Colonic mucosa (tissue), 4 donors: ENCODE results near the gene RNF19B. TPM values are rescaled to one million over a fixed set of nuclear protein-coding genes. Genes with fewer than 3 reads are reported as not detected.
A peak's percentile ranks its signal among the peaks of the same experiment; 100 is the strongest.
"Not testable (repeated sequence)": the region's sequence is repeated elsewhere in the genome, so short reads cannot be mapped to it uniquely, and the experiment has no call there.

Experiments
- DNase-seq: peaks from one replicate; pipeline ENCODE4 v3.0.0-alpha.2; 2020
- H3K27ac ChIP-seq: fragments of 200-600 bp; one replicate; pipeline ENCODE4 v1.8.0; 2021
- H3K27me3 ChIP-seq: fragments of 200-600 bp; one replicate; pipeline ENCODE4 v1.8.0; 2021
- H3K36me3 ChIP-seq: fragments of 200-600 bp; one replicate; pipeline ENCODE4 v1.8.0; 2021
- H3K4me1 ChIP-seq: fragments of 200-600 bp; one replicate; pipeline ENCODE4 v1.8.0; 2021; ENCODE audit warnings: mild to moderate bottlenecking
- H3K4me3 ChIP-seq: fragments of 200-600 bp; one replicate; pipeline ENCODE4 v1.8.0; 2021
- H3K9ac ChIP-seq, 2 donors: one replicate each; pipeline ENCODE4 v1.7.0; 2013; ENCODE audit warnings: control low read depth in 2 of 2, low read depth in 2 of 2, low read length in 2 of 2
- H3K9me3 ChIP-seq: fragments of 200-600 bp; one replicate; pipeline ENCODE4 v1.8.0; 2021
- intact Hi-C: fragments of 100-400 bp; cut with DNase I; formaldehyde crosslinking; loops from one replicate; pipeline ENCODE4 v1.14.1; 2022
- total RNA-seq, 2 donors: library from RNA; stranded (reverse); fragmentation: NEBNext Ultra II Directional in 1 of 2; extraction: Animal tissue kit (Norgen Biotek cat#: 25700) in 1 of 2; gene quantifications; one replicate each; pipeline ENCODE4 v1.2.1, GENCODE V29; 2021
- TF ChIP-seq, protein P1 (sequence below): fragments of 200-600 bp; IDR thresholded peaks from one replicate; pipeline ENCODE4 v1.8.0; 2022; ENCODE audit warnings: antibody characterized with exemption, mild to moderate bottlenecking
- donor health status: healthy.
- donor health status: DM: no; HTN: no; CAD: no.
- donor health status: DM: no; HTN: no; CAD: no.

RNF19B gene
- total RNA-seq, 2 donors from 2014 or later, result 44.4 to 106 TPM

DNA sequence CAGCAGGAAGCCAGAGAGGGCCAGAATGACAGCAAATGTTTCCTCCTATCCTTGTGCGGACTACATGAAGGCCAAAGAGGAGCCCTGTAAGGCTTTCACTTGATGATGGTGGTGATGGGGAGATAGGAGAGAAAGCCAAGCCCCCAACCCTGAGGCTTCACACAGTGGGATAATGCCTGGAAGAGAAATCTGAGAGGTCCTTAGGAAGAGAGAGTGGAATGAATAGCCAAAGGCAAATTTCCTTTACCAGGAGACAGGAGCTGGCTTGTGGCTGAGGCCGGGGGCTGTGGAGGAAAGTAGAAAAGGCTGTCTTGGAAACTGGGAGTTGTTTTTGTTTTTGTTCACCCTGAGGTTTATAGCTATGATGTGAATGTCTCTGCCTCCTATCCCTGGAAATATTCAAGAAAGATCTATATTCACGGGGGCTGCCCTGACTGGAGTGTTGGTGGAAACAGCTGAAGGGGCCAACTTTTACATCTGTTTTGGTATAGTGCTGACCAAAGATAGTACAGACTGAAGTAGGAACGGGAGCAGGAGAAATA, 13.0 kb upstream of the RNF19B start:
- TF ChIP-seq, protein P1, sequence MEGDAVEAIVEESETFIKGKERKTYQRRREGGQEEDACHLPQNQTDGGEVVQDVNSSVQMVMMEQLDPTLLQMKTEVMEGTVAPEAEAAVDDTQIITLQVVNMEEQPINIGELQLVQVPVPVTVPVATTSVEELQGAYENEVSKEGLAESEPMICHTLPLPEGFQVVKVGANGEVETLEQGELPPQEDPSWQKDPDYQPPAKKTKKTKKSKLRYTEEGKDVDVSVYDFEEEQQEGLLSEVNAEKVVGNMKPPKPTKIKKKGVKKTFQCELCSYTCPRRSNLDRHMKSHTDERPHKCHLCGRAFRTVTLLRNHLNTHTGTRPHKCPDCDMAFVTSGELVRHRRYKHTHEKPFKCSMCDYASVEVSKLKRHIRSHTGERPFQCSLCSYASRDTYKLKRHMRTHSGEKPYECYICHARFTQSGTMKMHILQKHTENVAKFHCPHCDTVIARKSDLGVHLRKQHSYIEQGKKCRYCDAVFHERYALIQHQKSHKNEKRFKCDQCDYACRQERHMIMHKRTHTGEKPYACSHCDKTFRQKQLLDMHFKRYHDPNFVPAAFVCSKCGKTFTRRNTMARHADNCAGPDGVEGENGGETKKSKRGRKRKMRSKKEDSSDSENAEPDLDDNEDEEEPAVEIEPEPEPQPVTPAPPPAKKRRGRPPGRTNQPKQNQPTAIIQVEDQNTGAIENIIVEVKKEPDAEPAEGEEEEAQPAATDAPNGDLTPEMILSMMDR, result no peak
- no peak overlapping the region for H3K27ac ChIP-seq
- no peak for DNase-seq
- no peak overlapping the region for H3K4me3 ChIP-seq
- intact Hi-C loops, result no loop called here
- no peaks in the 10 kb centered on the region for H3K9me3 ChIP-seq
- H3K36me3 ChIP-seq, result no peaks in the 10 kb centered on the region
- no peaks in the 10 kb centered on the region for H3K27me3 ChIP-seq
- H3K4me1 ChIP-seq, result peaks cover 12% of the 10 kb centered on the region
- H3K9ac ChIP-seq, result no peak overlapping the region

DNA sequence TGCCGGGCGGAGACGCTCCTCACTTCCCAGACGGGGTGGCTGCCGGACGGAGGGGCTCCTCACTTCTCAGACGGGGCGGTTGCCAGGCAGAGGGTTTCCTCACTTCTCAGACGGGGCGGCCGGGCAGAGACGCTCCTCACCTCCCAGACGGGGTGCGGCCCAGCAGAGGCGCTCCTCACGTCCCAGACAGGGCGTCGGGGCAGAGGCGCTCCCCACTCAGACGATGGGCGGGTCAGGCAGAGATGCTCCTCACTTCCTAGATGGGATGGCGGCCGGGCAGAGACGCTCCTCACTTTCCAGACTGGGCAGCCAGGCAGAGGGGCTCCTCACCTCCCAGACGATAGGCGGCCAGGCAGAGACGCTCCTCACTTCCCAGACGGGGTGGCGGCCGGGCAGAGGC, 10.4 kb upstream of the RNF19B start:
- intact Hi-C loops, H3K27ac ChIP-seq, H3K36me3 ChIP-seq, H3K4me3 ChIP-seq, H3K4me1 ChIP-seq, H3K27me3 ChIP-seq, H3K9me3 ChIP-seq, H3K9ac ChIP-seq, DNase-seq: not testable (repeated sequence)

DNA sequence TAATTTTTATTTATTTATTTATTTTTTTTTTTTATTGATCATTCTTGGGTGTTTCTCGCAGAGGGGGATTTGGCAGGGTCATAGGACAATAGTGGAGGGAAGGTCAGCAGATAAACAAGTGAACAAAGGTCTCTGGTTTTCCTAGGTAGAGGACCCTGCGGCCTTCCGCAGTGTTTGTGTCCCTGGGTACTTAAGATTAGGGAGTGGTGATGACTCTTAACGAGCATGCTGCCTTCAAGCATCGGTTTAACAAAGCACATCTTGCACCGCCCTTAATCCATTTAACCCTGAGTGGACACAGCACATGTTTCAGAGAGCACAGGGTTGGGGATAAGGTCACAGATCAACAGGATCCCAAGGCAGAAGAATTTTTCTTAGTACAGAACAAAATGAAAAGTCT, 8.8 kb upstream of the RNF19B start:
- H3K9me3 ChIP-seq, H3K9ac ChIP-seq, DNase-seq, H3K4me1 ChIP-seq, intact Hi-C loops, H3K27me3 ChIP-seq, H3K36me3 ChIP-seq, H3K27ac ChIP-seq: not testable (repeated sequence)
- H3K4me3 ChIP-seq, result peak overlapping the region; percentile 49

DNA sequence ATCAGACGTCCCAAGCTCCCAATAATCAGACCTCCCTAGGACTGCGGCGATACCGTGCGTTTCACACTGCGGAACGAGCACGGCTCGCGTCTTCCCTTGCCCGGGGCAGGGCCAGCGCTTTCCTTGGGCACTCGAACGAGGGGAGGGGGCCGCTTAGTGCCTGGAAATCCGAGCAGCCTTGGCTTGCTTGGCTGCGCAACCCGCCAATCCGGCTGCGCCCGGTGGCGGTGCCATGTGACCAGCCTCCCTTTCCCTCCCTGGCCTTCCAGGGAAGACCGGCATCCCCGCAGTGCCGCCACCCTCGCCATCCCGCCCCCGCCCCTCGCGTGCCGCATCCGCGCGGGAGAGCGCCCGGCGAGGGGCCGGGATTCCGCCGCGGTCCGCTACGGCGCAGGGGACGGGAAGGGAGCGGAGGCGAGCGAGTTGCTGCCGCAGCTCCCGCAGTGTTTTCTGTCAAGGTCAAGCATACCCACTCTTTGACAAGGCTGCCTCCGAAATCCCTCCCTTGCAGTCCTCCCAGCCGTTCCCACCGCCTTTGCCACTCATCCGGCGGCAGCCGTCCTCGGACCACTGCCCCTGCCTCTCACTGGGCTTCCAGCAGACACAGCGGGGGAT, 8.3 kb upstream of the RNF19B start:
- Histone ChIP-seq H3K27me3 (no peaks in the 10 kb centered on the region), H3K27ac (no peak overlapping the region), H3K4me3 (peak overlapping the region; percentile 49), H3K9ac (peak overlapping the region; percentile 47 to 58), H3K36me3 (no peaks in the 10 kb centered on the region), H3K9me3 (no peaks in the 10 kb centered on the region), H3K4me1 (no peaks in the 10 kb centered on the region)
- TF ChIP-seq, protein P1, result no peak
- peak; percentile 69 for DNase-seq
- intact Hi-C loops, result no loop called here

DNA sequence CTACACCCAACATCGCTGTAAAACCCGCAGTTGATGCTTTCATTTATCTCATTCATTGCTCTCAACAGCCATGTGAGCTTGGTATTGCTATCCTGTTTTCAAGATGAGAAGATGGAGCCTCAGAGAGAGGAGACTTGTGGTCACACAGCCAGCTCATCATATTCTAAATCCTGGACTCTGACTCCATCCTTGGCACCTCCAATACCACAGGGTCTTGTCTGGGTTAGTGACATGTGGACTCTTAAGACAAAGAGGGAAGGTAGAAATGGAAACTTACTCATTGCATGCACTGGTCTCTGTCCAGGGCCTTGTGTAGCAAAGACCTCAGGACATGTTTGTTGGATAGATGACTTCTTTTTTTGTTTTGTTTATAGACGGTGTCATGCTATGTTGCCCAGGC, 7.0 kb upstream of the RNF19B start:
- TF ChIP-seq, protein P1, result no peak
- Histone ChIP-seq H3K4me1 (no peaks in the 10 kb centered on the region), H3K27me3 (no peaks in the 10 kb centered on the region), H3K9me3 (no peaks in the 10 kb centered on the region), H3K36me3 (no peaks in the 10 kb centered on the region), H3K4me3 (no peak overlapping the region), H3K27ac (no peak overlapping the region), H3K9ac (no peak overlapping the region)
- intact Hi-C loops, result no loop called here
- no peak for DNase-seq

DNA sequence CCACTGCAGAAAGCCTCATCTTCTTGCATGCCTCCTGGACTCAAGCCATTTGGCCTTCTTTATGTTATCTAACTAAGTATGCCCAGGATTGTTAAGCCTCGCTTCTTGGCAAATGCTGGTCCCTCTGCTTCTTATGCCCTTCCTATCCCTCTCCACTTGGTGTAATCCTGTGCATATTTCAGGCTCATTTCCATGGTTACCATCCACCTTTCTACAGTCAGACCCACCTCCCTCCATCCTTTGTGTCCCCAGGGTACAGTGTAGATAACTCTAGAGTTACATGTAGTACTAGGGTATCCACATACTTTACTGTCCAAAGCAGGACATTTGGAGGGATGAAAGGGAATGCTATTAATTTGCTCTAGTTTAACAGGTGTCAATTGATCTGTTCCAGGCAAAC, 6.5 kb upstream of the RNF19B start:
- intact Hi-C loops, result no loop called here
- no peak overlapping the region for H3K9ac ChIP-seq
- no peaks in the 10 kb centered on the region for H3K9me3 ChIP-seq
- no peaks in the 10 kb centered on the region for H3K4me1 ChIP-seq
- no peak overlapping the region for H3K27ac ChIP-seq
- H3K27me3 ChIP-seq, result no peaks in the 10 kb centered on the region
- DNase-seq, result no peak
- no peak overlapping the region for H3K4me3 ChIP-seq
- TF ChIP-seq, protein P1, result no peak
- H3K36me3 ChIP-seq, result no peaks in the 10 kb centered on the region
